Measurements from ENCODE around the gene CALY.
A peak's percentile ranks its signal among the peaks of the same experiment; 100 is the strongest.

CALY gene

DNA sequence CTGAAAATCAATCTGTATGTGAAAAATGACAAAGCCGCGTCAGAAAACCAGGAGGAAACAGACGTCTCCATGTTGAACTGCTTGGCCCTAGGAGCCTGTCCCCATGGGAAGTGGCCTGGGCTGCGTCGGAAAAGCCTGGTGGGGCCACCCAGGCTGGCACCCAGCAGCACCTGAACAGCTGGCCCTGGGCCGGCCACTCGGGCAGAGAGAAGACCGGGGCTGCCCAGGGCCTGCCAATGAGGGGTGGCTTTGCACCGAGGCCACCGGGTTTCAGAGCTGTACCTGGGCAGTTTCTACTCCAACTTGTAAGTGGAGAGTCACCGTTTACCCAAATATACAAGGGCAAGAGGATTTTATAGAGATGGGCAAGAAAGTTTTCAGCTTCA lies 22.2 kb upstream of the CALY start:
- 90% methylated on average over 11 of the region's 11 CpGs for WGBS
- Histone ChIP-seq H2BK120ac (ENCODE audit: low read depth, low read length) (no peak overlapping the region), H3K27ac (ENCODE audit: low read length, poor library complexity, severe bottlenecking) (no peak overlapping the region), H2AFZ (ENCODE audit: low read depth, low read length) (no peak overlapping the region), H3K4ac (ENCODE audit: low read depth in 1 of 2, low read length in 2 of 2) (no peak overlapping the region), H3K36me3 (ENCODE audit: control insufficient read depth in 1 of 2, insufficient read depth in 2 of 2, low read depth in 1 of 2, low read length in 2 of 2) (peaks cover 22 to 45% of the 10 kb centered on the region in 2 experiments), H3K14ac (ENCODE audit: low read length in 2 of 2) (no peak overlapping the region), H3K18ac (ENCODE audit: low read depth in 1 of 2, low read length in 2 of 2) (no peak overlapping the region), H3K79me1 (replicated peaks; ENCODE audit: low read length, poor library complexity, severe bottlenecking) (peaks cover 16% of the 10 kb centered on the region), H3K4me3 (ENCODE audit: insufficient read depth in 1 of 2, low read depth in 1 of 2, low read length in 2 of 2) (no peak overlapping the region), H3K23ac (ENCODE audit: low read length in 2 of 2) (no peak overlapping the region), H2BK5ac (ENCODE audit: low read depth, low read length, poor library complexity, severe bottlenecking) (no peak overlapping the region), H3K9ac (ENCODE audit: low read length) (no peak overlapping the region), H2BK12ac (ENCODE audit: low read length in 2 of 2) (no peak overlapping the region), H3K9me3 (ENCODE audit: control insufficient read depth, low read length) (no peaks in the 10 kb centered on the region), H2BK15ac (ENCODE audit: low read depth, poor library complexity, severe bottlenecking) (peak overlapping the region; percentile 31), H3K4me2 (ENCODE audit: low read length, poor library complexity, severe bottlenecking) (no peak overlapping the region), H3K27me3 (ENCODE audit: control insufficient read depth in 1 of 2, insufficient read depth in 1 of 2, low read length in 2 of 2) (peaks cover 0 to 8% of the 10 kb centered on the region in 2 experiments), H2AK5ac (ENCODE audit: low read length, severe bottlenecking) (no peak overlapping the region), H4K8ac (ENCODE audit: low read length) (no peak overlapping the region), H4K91ac (ENCODE audit: low read length) (no peak overlapping the region), H3K4me1 (ENCODE audit: control insufficient read depth, insufficient read depth, low read depth, low read length) (peaks cover 21% of the 10 kb centered on the region)
- DNase-seq = no peak

GRCh38 chr10:133358162-133358924 lies 21.6 kb upstream of the CALY start:
- peaks cover 19 to 45% of the 10 kb centered on the region in 2 experiments for H3K36me3 ChIP-seq (ENCODE audit: control insufficient read depth in 1 of 2, insufficient read depth in 2 of 2, low read depth in 1 of 2, low read length in 2 of 2)
- H3K14ac ChIP-seq (ENCODE audit: low read length in 2 of 2) = no peak overlapping the region
- peaks cover 16% of the 10 kb centered on the region for H3K79me1 ChIP-seq (replicated peaks; ENCODE audit: low read length, poor library complexity, severe bottlenecking)
- H3K4me3 ChIP-seq (ENCODE audit: insufficient read depth in 1 of 2, low read depth in 1 of 2, low read length in 2 of 2) = no peak overlapping the region
- no peak for DNase-seq
- H2BK15ac ChIP-seq (ENCODE audit: low read depth, poor library complexity, severe bottlenecking) = peak overlapping the region; percentile 31
- no peak overlapping the region for H3K27ac ChIP-seq (ENCODE audit: low read length, poor library complexity, severe bottlenecking)
- H2BK5ac ChIP-seq (ENCODE audit: low read depth, low read length, poor library complexity, severe bottlenecking) = no peak overlapping the region
- peaks cover 21% of the 10 kb centered on the region for H3K4me1 ChIP-seq (ENCODE audit: control insufficient read depth, insufficient read depth, low read depth, low read length)
- no peak overlapping the region for H3K23ac ChIP-seq (ENCODE audit: low read length in 2 of 2)
- no peak overlapping the region for H2BK12ac ChIP-seq (ENCODE audit: low read length in 2 of 2)
- H3K4ac ChIP-seq (ENCODE audit: low read depth in 1 of 2, low read length in 2 of 2) = no peak overlapping the region
- H2AFZ ChIP-seq (ENCODE audit: low read depth, low read length) = no peak overlapping the region
- H3K18ac ChIP-seq (ENCODE audit: low read depth in 1 of 2, low read length in 2 of 2) = no peak overlapping the region
- no peak overlapping the region for H3K4me2 ChIP-seq (ENCODE audit: low read length, poor library complexity, severe bottlenecking)
- no peak overlapping the region for H4K91ac ChIP-seq (ENCODE audit: low read length)
- H4K8ac ChIP-seq (ENCODE audit: low read length) = no peak overlapping the region
- H3K27me3 ChIP-seq (ENCODE audit: control insufficient read depth in 1 of 2, insufficient read depth in 1 of 2, low read length in 2 of 2) = peaks cover 0 to 9% of the 10 kb centered on the region in 2 experiments
- no peak overlapping the region for H2AK5ac ChIP-seq (ENCODE audit: low read length, severe bottlenecking)
- no peak overlapping the region for H2BK120ac ChIP-seq (ENCODE audit: low read depth, low read length)
- no peak overlapping the region for H3K9ac ChIP-seq (ENCODE audit: low read length)
- 87% methylated on average over 41 of the region's 41 CpGs for WGBS
- H3K9me3 ChIP-seq (ENCODE audit: control insufficient read depth, low read length) = no peaks in the 10 kb centered on the region

- Histone ChIP-seq H3K79me1 (replicated peaks; ENCODE audit: low read length, poor library complexity, severe bottlenecking) (peaks cover 16% of the 10 kb centered on the region), H3K4ac (ENCODE audit: low read depth in 1 of 2, low read length in 2 of 2) (peak within 1 kb of the TSS; percentile 63 to 91), H3K18ac (ENCODE audit: low read depth in 1 of 2, low read length in 2 of 2) (peak within 1 kb of the TSS; percentile 82 to 95), H3K27me3 (ENCODE audit: control insufficient read depth in 1 of 2, insufficient read depth in 1 of 2, low read length in 2 of 2) (peaks cover 0 to 14% of the 10 kb centered on the region in 2 experiments), H3K9ac (ENCODE audit: low read length) (peak within 1 kb of the TSS; percentile 22), H3K4me2 (ENCODE audit: low read length, poor library complexity, severe bottlenecking) (peak within 1 kb of the TSS; percentile 91), H2AFZ (ENCODE audit: low read depth, low read length) (peak within 1 kb of the TSS; percentile 62), H3K14ac (ENCODE audit: low read length in 2 of 2) (peak within 1 kb of the TSS in 1 of 2 experiments; percentile 96), H3K9me3 (ENCODE audit: control insufficient read depth, low read length) (no peaks in the 10 kb centered on the region), H3K4me1 (ENCODE audit: control insufficient read depth, insufficient read depth, low read depth, low read length) (peaks cover 21% of the 10 kb centered on the region), H3K27ac (ENCODE audit: low read length, poor library complexity, severe bottlenecking) (no peak within 1 kb of the TSS), H3K4me3 (ENCODE audit: insufficient read depth in 1 of 2, low read depth in 1 of 2, low read length in 2 of 2) (peak within 1 kb of the TSS; percentile 68), H3K36me3 (ENCODE audit: control insufficient read depth in 1 of 2, insufficient read depth in 2 of 2, low read depth in 1 of 2, low read length in 2 of 2) (peaks cover 11 to 38% of the 10 kb centered on the region in 2 experiments), H3K23ac (ENCODE audit: low read length in 2 of 2) (peak within 1 kb of the TSS in 1 of 2 experiments; percentile 92), H2BK15ac (ENCODE audit: low read depth, poor library complexity, severe bottlenecking) (peak within 1 kb of the TSS; percentile 31), H2BK12ac (ENCODE audit: low read length in 2 of 2) (no peak within 1 kb of the TSS), H4K91ac (ENCODE audit: low read length) (peak within 1 kb of the TSS; percentile 59), H2BK5ac (ENCODE audit: low read depth, low read length, poor library complexity, severe bottlenecking) (no peak within 1 kb of the TSS), H2AK5ac (ENCODE audit: low read length, severe bottlenecking) (no peak within 1 kb of the TSS), H4K8ac (ENCODE audit: low read length) (peak within 1 kb of the TSS; percentile 91), H2BK120ac (ENCODE audit: low read depth, low read length) (peak within 1 kb of the TSS; percentile 76)
- peak; percentile 72 for DNase-seq
- WGBS = 2% methylated on average over 45 of the region's 83 CpGs
These were observed 20.8 kb upstream of the CALY start, which contains the start of gene FUOM for GRCh38 chr10:133357285-133358161. FUOM (minus strand) TSS chr10:133358019; CDS start chr10:133358007, 12 bp downstream.
